DOHH2 (cell line): Measurements from ENCODE around the gene GSAP.

Experiments used
- H3F3A ChIP-seq: fragments of 200-600 bp; sonication (generic), shearing (Covaris generic); 2 replicates; pipeline ENCODE4 v1.6.0; 2016; ENCODE audit warnings: antibody characterized with exemption, mild to moderate bottlenecking; ENCODE audit not compliant: control insufficient read depth, insufficient read depth
- H3K27ac ChIP-seq: fragments of 200-600 bp; sonication (generic); 2 replicates; pipeline ENCODE4 v1.5.1; 2014; ENCODE audit warnings: low read depth, mild to moderate bottlenecking, low read length, moderate library complexity
- H3K27me3 ChIP-seq: fragments of 200-600 bp; sonication (generic); 2 replicates; pipeline ENCODE4 v1.6.1; 2014; ENCODE audit warnings: mild to moderate bottlenecking, low read length, mixed read lengths; ENCODE audit not compliant: control insufficient read depth
- H3K36me3 ChIP-seq: fragments of 200-600 bp; sonication (generic); 2 replicates; pipeline ENCODE4 v1.6.1; 2014; ENCODE audit warnings: mild to moderate bottlenecking, low read length, moderate library complexity, mixed read lengths; ENCODE audit not compliant: control insufficient read depth
- H3K4me1 ChIP-seq: fragments of 200-600 bp; sonication (generic); 2 replicates; pipeline ENCODE4 v1.6.1; 2014; ENCODE audit warnings: mild to moderate bottlenecking, low read length, mixed read lengths; ENCODE audit not compliant: control insufficient read depth
- H3K4me2 ChIP-seq: fragments of 200-600 bp; sonication (generic); 2 replicates; pipeline ENCODE4 v1.6.0; 2014; ENCODE audit warnings: mild to moderate bottlenecking, low read length, moderate library complexity
- H3K4me3 ChIP-seq: fragments of 200-600 bp; sonication (generic); 2 replicates; pipeline ENCODE4 v1.5.1; 2014; ENCODE audit warnings: mild to moderate bottlenecking, low read length, mixed read lengths
- H3K79me2 ChIP-seq: fragments of 200-600 bp; sonication (generic); 2 replicates; pipeline ENCODE4 v1.6.1; 2014; ENCODE audit warnings: mild to moderate bottlenecking, low read length, mixed read lengths; ENCODE audit not compliant: control insufficient read depth
- H3K9me2 ChIP-seq: fragments of 200-600 bp; sonication (generic); replicated peaks from 2 replicates; pipeline ENCODE4 v1.6.1; 2014; ENCODE audit warnings: mild to moderate bottlenecking, low read length, mixed read lengths; ENCODE audit not compliant: control insufficient read depth
- H3K9me3 ChIP-seq: fragments of 200-600 bp; sonication (generic); 2 replicates; pipeline ENCODE4 v1.6.1; 2014; ENCODE audit warnings: antibody characterized with exemption, low read length, mixed read lengths; ENCODE audit not compliant: control insufficient read depth, insufficient read depth
- H4K20me1 ChIP-seq: fragments of 200-600 bp; sonication (generic); 2 replicates; pipeline ENCODE4 v1.6.0; 2014; ENCODE audit warnings: low read depth, mild to moderate bottlenecking, antibody characterized with exemption, low read length, moderate library complexity; ENCODE audit not compliant: control insufficient read depth, insufficient read depth
- CTCF ChIP-seq: fragments of 200-600 bp; sonication (generic); IDR thresholded peaks from one replicate; pipeline ENCODE4 v1.5.1; 2014; ENCODE audit warnings: antibody characterized with exemption, mild to moderate bottlenecking, low read depth, low read length; ENCODE audit not compliant: poor library complexity, severe bottlenecking
- EZH2phosphoT487 ChIP-seq: fragments of 200-600 bp; sonication (generic); IDR thresholded peaks from 2 replicates; pipeline ENCODE4 v1.6.1; 2017; ENCODE audit warnings: borderline replicate concordance, mild to moderate bottlenecking, antibody characterized with exemption, low read length, moderate library complexity, mixed read lengths

GSAP gene

GRCh38 chr7:77383333-77383740 is 32.8 kb downstream of the GSAP start:
- no peaks in the 10 kb centered on the region for H3K36me3 ChIP-seq
- no peaks in the 10 kb centered on the region for H3K9me2 ChIP-seq
- H3K79me2 ChIP-seq = no peaks in the 10 kb centered on the region
- TF ChIP-seq EZH2phosphoT487 (no peak), CTCF (no peak)
- H3K27ac ChIP-seq = no peak overlapping the region
- no peaks in the 10 kb centered on the region for H3K9me3 ChIP-seq
- H3K4me1 ChIP-seq = 0 out of 2 replicates have a peak, but pooled peaks cover 4% of the 10 kb centered on the region
- peaks cover 5% of the 10 kb centered on the region for H3K27me3 ChIP-seq
- H3K4me2 ChIP-seq = no peak overlapping the region
- H3K4me3 ChIP-seq = no peak overlapping the region
- no peaks in the 10 kb centered on the region for H4K20me1 ChIP-seq
- no peaks in the 10 kb centered on the region for H3F3A ChIP-seq

GRCh38 chr7:77382532-77382931 is 33.6 kb downstream of the GSAP start:
- Histone ChIP-seq H4K20me1 (no peaks in the 10 kb centered on the region), H3K27me3 (peaks cover 5% of the 10 kb centered on the region; the same call in 1 of the 2 replicates), H3K4me3 (no peak overlapping the region), H3K79me2 (no peaks in the 10 kb centered on the region), H3K4me2 (no peak overlapping the region), H3K9me3 (no peaks in the 10 kb centered on the region), H3K9me2 (no peaks in the 10 kb centered on the region), H3K36me3 (no peaks in the 10 kb centered on the region), H3K27ac (no peak overlapping the region), H3F3A (no peaks in the 10 kb centered on the region), H3K4me1 (0 out of 2 replicates have a peak, but pooled peaks cover 4% of the 10 kb centered on the region)
- TF ChIP-seq CTCF (no peak), EZH2phosphoT487 (no peak)

- Histone ChIP-seq H3K79me2 (no peaks in the 10 kb centered on the region), H3K9me2 (no peaks in the 10 kb centered on the region), H3K9me3 (no peaks in the 10 kb centered on the region), H3F3A (no peaks in the 10 kb centered on the region), H4K20me1 (no peaks in the 10 kb centered on the region), H3K27ac (no peak overlapping the region), H3K4me2 (no peak overlapping the region), H3K36me3 (no peaks in the 10 kb centered on the region), H3K4me3 (no peak overlapping the region), H3K27me3 (peaks cover 3% of the 10 kb centered on the region; the same call in 1 of the 2 replicates), H3K4me1 (0 out of 2 replicates have a peak, but pooled peaks cover 1% of the 10 kb centered on the region)
- no peak for TF ChIP-seq CTCF
- TF ChIP-seq EZH2phosphoT487 = no peak
These were observed 37.6 kb downstream of the GSAP start for GRCh38 chr7:77378584-77378983.
